Astrocyte (in vitro differentiated cells and primary cell): ENCODE measurements around the gene RPS21. TPM values are rescaled to one million over a fixed set of nuclear protein-coding genes. Genes with fewer than 3 reads are reported as not detected.

Experiments
- DNase-seq: peaks from one replicate; pipeline ENCODE4 v3.0.0-alpha.2; 2010; ENCODE audit warnings: low read depth
- FAIRE-seq: peaks from 2 replicates; lab custom pipeline; 2011; peaks lifted over from hg19 to GRCh38; lab: Jason Lieb, UNC
- H2AFZ ChIP-seq: 2 replicates; pipeline ENCODE4 v1.6.0; 2012; ENCODE audit warnings: low read depth, low read length, inconsistent platforms
- H3K27ac ChIP-seq: 2 replicates; pipeline ENCODE4 v1.5.1; 2011; ENCODE audit warnings: low read depth, low read length, inconsistent platforms
- H3K27me3 ChIP-seq: 2 replicates; pipeline ENCODE4 v1.6.0; 2011; ENCODE audit warnings: low read length, inconsistent platforms; ENCODE audit not compliant: insufficient read depth
- H3K36me3 ChIP-seq: 2 replicates; pipeline ENCODE4 v1.5.1; 2011; ENCODE audit warnings: low read length, inconsistent platforms; ENCODE audit not compliant: insufficient read depth
- H3K4me1 ChIP-seq: 2 replicates; pipeline ENCODE4 v1.5.1; 2011; ENCODE audit warnings: low read length, inconsistent platforms; ENCODE audit not compliant: insufficient read depth
- H3K4me2 ChIP-seq: 2 replicates; pipeline ENCODE4 v1.6.0; 2012; ENCODE audit warnings: low read length, inconsistent platforms
- H3K4me3 ChIP-seq: 2 replicates; pipeline ENCODE4 v1.5.1; 2011; ENCODE audit warnings: low read depth, mild to moderate bottlenecking, low read length, inconsistent platforms; ENCODE audit not compliant: insufficient read depth
- H3K79me2 ChIP-seq: 2 replicates; pipeline ENCODE4 v1.6.0; 2012; ENCODE audit warnings: mild to moderate bottlenecking, low read length, inconsistent platforms; ENCODE audit not compliant: insufficient read depth
- H3K9ac ChIP-seq: 2 replicates; pipeline ENCODE4 v1.6.0; 2012; ENCODE audit warnings: mild to moderate bottlenecking, low read length, inconsistent platforms
- H3K9me3 ChIP-seq: 2 replicates; pipeline ENCODE4 v1.5.1; 2012; ENCODE audit warnings: low read depth, mild to moderate bottlenecking, low read length, inconsistent platforms; ENCODE audit not compliant: insufficient read depth
- H4K20me1 ChIP-seq: 2 replicates; pipeline ENCODE4 v1.6.0; 2012; ENCODE audit warnings: low read length, inconsistent platforms; ENCODE audit not compliant: insufficient read depth
- H3K27ac Mint-ChIP-seq: one replicate; pipeline ENCODE4 v1.8.0; 2021; ENCODE audit warnings: mild to moderate bottlenecking, mixed read lengths; ENCODE audit not compliant: unreplicated experiment
- H3K27me3 Mint-ChIP-seq: one replicate; pipeline ENCODE4 v1.8.0; 2021; ENCODE audit warnings: low read depth, mixed read lengths; ENCODE audit not compliant: unreplicated experiment
- H3K36me3 Mint-ChIP-seq: one replicate; pipeline ENCODE4 v1.8.0; 2021; ENCODE audit warnings: low read depth, mixed read lengths; ENCODE audit not compliant: unreplicated experiment
- H3K4me1 Mint-ChIP-seq: one replicate; pipeline ENCODE4 v1.8.0; 2021; ENCODE audit warnings: low read depth, mixed read lengths; ENCODE audit not compliant: unreplicated experiment
- H3K4me3 Mint-ChIP-seq: one replicate; pipeline ENCODE4 v1.8.0; 2021; ENCODE audit warnings: mild to moderate bottlenecking, moderate library complexity, mixed read lengths; ENCODE audit not compliant: unreplicated experiment
- H3K9me3 Mint-ChIP-seq: one replicate; pipeline ENCODE4 v1.8.0; 2021; ENCODE audit warnings: mild to moderate bottlenecking, mixed read lengths; ENCODE audit not compliant: unreplicated experiment
- CTCF ChIP-seq: IDR thresholded peaks from 2 replicates; pipeline ENCODE4 v1.5.1; 2011; ENCODE audit warnings: low read depth, mild to moderate bottlenecking, inconsistent platforms, low read length, moderate library complexity; ENCODE audit not compliant: insufficient read depth
- EZH2 ChIP-seq: IDR thresholded peaks from 2 replicates; pipeline ENCODE4 v1.6.1; 2012; ENCODE audit warnings: mild to moderate bottlenecking, low read length, inconsistent platforms; ENCODE audit not compliant: insufficient read depth
- total RNA-seq: library from RNA; stranded (reverse); gene quantifications from 2 replicates; pipeline ENCODE4 v1.2.1, GENCODE V29; 2021

RPS21 gene
- total RNA-seq, 1 donor from 2014 or later: 1,251 TPM

- H3K27me3 ChIP-seq: no peaks in the 10 kb centered on the region
- no peaks in the 10 kb centered on the region for H3K9me3 ChIP-seq
- Mint-ChIP-seq H3K4me3 (no peak overlapping the region), H3K36me3 (no peaks in the 10 kb centered on the region), H3K4me1 (peaks cover 8% of the 10 kb centered on the region), H3K9me3 (no peaks in the 10 kb centered on the region), H3K27ac (no peak overlapping the region), H3K27me3 (no peaks in the 10 kb centered on the region)
- peaks cover 19% of the 10 kb centered on the region for H4K20me1 ChIP-seq
- H3K4me1 ChIP-seq: peaks cover 57% of the 10 kb centered on the region
- no peak for FAIRE-seq
- no peak overlapping the region for H3K4me3 ChIP-seq
- no peak for TF ChIP-seq CTCF
- no peak for TF ChIP-seq EZH2
- peaks cover 5% of the 10 kb centered on the region for H3K79me2 ChIP-seq
- H3K36me3 ChIP-seq: no peaks in the 10 kb centered on the region
- peak overlapping the region; percentile 18 for H3K9ac ChIP-seq
- peak overlapping the region; percentile 65 for H3K4me2 ChIP-seq
- H3K27ac ChIP-seq: no peak overlapping the region
- peak overlapping the region; percentile 26 for H2AFZ ChIP-seq
- DNase-seq: no peak
These were observed 27.8 kb upstream of the RPS21 start for GRCh38 chr20:62359043-62359490.

DNA sequence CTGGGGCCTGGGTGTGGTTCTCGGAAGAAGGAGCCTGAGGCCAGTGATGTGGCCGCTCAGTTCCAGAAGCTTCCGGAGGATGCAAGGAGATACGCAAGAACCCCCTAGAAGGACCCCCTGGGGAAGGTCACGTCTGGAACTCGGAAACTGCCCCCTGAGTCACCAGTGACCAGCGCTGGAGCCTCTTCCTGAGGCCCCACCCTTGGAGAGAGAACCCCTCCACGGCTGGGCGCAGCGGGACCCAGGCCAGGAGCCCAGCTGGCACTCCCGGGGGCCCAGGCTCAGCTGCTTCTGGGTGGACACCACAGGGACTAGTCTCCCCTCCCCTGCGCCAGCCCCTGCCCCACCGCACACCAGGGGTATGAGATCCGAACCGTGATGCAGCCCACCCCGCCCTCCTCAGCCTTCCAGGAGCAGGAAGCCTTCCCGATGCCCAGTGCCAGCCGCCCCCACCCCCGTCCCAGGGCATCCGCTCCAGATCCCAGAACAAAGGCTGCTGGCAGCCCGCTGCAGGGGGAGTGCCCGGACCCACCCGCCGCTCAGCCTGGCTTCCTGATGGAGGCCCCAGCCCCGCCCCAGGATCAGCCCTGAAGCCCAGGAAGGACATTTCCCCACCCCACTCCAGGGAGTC is 27.3 kb upstream of the RPS21 start:
- peaks cover 24% of the 10 kb centered on the region for H4K20me1 ChIP-seq
- no peaks in the 10 kb centered on the region for H3K9me3 Mint-ChIP-seq
- peaks cover 6% of the 10 kb centered on the region for H3K79me2 ChIP-seq
- no peak for FAIRE-seq
- H3K4me2 ChIP-seq: peak overlapping the region; percentile 65
- H2AFZ ChIP-seq: peak overlapping the region; percentile 26
- H3K36me3 ChIP-seq: no peaks in the 10 kb centered on the region
- no peak overlapping the region for H3K27ac ChIP-seq
- H3K27me3 Mint-ChIP-seq: no peaks in the 10 kb centered on the region
- peaks cover 7% of the 10 kb centered on the region for H3K4me1 Mint-ChIP-seq
- H3K27me3 ChIP-seq: no peaks in the 10 kb centered on the region
- H3K4me1 ChIP-seq: peaks cover 63% of the 10 kb centered on the region
- no peak for TF ChIP-seq CTCF
- no peak for TF ChIP-seq EZH2
- DNase-seq: peak; percentile 45
- H3K4me3 ChIP-seq: no peak overlapping the region
- no peaks in the 10 kb centered on the region for H3K9me3 ChIP-seq
- H3K9ac ChIP-seq: peak overlapping the region; percentile 18
- no peak overlapping the region for H3K27ac Mint-ChIP-seq
- no peak overlapping the region for H3K4me3 Mint-ChIP-seq
- H3K36me3 Mint-ChIP-seq: no peaks in the 10 kb centered on the region
